GM18873 (cell line): ENCODE results near the gene FBXO2.

ENCODE experiments used
- ATAC-seq: cut with Tn5 transposase; IDR thresholded peaks from one replicate; pipeline ENCODE4 v1.9.1; 2021; ENCODE audit warnings: mild to moderate bottlenecking, moderate library complexity, moderate number of reproducible peaks; ENCODE audit not compliant: unreplicated experiment, low FRiP score

Gene FBXO2

DNA sequence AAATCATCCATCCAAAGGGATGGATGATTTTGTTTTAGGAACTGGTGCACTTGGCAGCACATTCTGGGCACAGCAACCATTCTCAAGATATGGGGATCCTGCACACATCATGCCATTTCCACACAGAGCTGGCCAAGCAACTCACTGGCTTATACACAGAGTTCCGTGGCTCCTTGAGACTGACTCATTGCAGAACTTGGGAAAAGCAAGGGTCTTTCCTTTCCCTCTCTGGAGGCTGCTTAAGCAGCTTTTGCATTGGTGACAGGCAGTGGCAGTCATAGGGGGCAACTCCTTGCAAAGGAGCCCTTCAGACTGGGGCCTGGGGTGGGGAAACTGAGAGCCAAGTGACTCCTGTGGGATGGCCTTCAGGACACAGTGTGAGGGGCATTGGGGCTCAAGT, 28.6 kb upstream of the FBXO2 start:
- no peak for ATAC-seq

DNA sequence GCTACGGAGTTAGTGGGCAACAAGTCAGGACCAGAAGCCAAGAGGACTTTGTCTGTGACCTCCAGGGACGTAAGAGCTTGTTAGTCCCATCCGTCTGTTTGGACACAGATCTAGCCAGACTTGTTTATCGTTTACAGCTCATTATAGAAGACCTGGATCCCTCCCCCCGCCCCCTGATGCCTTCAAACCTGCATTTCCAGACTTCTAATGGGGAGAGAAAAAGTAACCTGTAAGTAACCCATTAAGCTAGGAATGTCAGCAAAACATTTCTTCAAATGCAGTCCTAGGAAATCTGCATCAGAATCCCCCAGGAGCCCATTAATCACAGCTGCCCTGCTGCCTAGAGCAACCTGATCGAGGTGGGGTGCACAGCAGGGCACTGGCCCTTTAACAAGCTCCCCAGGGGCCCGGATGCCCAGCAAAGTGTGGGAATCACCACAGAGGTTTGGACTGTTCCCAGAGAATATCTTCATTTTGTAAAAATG, 28.1 kb upstream of the FBXO2 start:
- ATAC-seq: no peak

DNA sequence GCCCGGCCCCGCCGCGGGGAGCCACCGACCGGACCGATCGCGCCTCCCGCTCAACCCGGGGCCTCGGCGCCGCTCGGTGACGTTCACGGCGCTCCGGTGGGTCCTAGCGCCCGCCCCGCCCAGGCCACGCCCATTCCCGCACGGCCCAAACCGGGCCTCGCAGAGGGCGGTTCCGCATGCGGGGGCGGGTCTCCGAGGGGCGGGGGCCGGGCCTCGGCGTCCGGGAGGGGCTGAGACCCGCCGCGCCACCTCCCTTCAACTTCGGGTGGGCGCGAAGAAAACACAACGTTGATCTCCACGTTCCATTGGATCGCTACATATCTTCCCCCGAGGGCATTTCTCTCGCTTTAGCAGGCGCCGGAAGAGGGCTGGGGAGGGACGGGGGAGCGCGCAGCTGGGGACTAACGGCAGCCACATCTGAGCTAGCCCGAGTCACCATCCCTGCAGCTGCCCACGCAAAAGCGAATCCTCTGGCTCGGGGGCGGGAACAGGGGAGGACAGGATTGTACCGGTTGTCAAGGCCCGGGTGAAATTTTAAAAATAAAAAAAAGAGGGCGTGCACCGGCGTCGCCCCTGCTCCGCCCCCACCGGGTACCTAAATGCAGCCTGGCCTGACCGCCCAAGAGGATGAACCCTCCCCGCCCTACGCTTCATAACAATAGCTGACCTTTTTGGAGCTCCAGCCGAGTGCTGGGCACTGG, 27.0 kb upstream of the FBXO2 start, which contains the start of gene MAD2L2:
TSS of gene MAD2L2 (minus strand) at position 78 of the 701 bp plus-strand sequence. CDS start 547 bp downstream, outside the sequence.
- ATAC-seq: peak; percentile 59

DNA sequence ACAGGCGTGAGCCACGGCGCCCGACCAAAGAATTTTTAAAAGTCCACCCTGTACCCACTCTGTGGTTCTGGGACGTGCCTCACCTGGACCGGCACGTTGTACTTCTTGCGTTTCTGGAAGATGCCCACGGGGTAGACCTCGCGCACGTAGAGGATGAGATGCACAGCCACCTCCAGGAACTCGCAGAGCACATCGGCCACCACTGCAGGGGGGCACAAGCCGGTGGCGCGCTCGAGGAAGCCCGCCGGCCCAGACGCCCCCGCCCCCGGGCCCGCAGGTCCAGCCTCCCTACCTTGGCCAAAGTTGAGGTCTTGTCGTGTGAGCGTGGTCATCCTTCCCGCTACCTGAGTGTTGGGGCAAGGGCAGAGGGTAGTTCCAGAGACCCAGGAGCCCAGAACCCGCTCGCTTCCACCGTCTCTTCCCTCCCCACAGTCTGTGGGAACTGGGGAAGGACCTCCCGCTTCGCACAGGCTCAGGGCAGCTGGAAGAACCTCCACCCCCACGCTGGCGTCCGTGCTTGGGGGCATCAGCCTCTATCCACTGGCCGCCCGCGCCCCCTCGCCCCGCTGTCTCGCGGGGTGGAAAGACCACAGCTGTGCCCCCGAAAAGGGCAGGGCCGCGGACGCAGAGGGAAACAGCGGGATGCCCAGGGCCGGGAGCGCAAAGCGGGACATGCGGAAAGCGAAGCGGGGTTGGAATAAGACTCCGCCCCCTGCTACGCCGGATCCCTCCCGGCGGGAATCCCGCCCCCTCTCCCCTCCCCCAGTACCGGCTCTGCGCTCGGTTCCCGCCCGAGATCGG, 26.2 kb upstream of the FBXO2 start:
- peak; percentile 15 for ATAC-seq

DNA sequence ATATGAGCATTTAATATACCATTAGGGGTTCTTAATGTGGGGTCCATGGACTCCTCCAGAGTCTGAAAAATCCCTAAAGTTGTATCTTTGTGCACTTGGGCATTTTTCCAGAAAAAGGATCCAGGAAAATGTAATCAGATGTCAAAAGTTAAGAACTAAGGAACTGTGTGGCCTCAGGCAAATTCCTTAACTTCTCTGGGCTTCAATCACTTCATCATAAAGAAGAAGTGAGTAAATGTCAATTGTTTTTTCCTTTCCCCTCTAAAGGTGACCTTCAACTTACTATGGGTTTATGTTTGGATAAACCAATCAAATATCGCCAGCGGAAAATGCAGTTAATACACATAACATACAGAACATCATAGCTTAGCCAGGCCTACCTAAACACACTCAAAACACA, 24.2 kb upstream of the FBXO2 start:
- ATAC-seq: no peak

DNA sequence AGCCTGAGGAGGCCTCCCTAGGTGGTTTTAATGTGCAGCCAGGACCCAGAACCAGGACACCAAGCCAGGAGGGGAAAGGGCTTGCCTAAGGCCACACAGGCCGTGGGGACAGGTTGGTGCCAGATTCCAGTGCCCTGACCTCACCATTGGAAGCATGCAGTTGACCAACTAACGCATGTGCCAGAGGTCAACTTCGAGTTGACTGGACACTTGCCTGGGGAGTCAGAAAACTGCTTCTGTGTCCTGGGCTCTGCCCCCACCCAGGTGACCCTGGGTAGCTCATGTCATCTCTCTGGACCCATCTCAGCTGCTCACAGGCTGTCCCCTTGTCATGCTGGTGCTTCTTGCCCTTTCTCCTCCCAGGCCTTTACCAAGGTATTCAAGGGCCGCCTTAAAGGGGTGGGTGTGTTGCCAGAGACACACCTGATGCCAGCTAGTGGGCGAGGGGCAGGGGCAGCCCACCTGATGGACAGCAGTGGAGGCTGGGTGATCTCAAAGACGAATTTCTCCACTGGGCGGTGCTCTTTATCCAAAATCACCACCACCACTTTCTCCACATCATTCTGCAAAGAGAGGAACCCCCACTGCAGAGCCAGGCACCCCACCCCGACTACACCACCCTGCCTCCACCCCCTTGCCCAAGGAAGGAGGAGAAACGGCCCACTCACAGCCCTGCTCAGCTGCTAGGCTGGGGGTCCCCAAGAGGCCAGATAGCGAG, 22.3 kb upstream of the FBXO2 start:
- no peak for ATAC-seq

DNA sequence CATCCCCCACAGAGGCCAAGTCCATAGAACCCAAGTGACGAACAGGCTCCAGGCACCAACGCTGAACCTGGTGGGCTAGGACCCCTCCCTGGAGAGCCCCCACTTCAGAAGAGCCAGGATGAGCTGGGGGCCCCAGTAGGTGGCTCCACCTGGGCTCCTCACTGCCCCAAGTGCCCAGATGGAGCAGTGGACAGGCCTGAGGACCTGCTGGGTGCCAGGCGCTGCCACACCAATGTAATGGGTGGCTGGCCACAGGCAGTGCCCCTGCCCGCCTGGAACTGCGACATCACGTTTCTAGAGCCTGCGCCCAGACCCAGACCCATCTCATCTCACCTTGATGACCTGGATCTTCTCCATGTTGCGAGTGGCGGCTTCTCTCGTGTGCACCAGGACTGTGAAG, 21.1 kb upstream of the FBXO2 start:
- ATAC-seq: no peak

DNA sequence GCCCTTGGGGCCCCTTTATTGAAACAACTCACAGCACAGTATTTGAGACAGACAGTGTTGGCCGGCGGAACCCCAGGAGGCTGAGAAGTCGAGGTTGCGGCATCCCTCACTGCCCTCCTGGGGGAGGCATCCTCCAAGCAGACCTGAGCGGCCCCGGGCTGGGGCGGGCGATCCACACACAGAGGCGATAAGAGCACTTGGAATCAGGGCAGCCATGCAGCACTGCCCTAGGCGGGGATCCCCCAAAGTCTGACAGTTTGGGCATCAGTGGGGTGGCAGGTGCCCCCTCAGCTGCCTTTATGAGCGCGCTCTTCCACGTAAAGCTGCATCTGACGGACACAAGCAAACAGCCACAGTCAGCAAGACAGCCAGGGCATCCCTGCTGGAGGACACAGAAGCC, 20.3 kb upstream of the FBXO2 start:
- no peak for ATAC-seq

DNA sequence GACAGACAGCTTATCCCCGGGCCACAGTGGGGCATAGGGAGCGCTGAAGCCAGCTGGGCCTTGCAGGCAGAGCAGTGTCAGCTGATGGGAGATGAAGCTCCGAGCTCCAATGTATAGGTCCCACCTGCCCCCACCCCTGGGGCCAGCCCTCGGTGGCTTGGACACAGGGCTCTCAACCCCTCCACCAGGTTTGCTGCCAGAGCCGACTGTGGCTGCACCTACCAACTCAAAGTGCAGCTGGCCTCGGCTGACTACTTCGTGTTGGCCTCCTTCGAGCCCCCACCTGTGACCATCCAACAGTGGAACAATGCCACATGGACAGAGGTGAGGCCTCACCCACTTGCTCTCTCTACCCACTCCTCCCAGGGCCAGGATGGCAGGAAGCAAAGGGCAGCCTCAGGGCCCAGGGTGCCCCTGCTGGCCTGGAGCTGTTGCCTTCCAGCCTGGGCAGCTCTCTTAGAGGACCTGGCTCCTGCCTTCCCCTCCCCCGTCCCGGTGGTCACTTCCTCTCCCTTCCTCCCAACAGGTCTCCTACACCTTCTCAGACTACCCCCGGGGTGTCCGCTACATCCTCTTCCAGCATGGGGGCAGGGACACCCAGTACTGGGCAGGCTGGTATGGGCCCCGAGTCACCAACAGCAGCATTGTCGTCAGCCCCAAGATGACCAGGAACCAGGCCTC, 19.0 kb upstream of the FBXO2 start:
- ATAC-seq: no peak

DNA sequence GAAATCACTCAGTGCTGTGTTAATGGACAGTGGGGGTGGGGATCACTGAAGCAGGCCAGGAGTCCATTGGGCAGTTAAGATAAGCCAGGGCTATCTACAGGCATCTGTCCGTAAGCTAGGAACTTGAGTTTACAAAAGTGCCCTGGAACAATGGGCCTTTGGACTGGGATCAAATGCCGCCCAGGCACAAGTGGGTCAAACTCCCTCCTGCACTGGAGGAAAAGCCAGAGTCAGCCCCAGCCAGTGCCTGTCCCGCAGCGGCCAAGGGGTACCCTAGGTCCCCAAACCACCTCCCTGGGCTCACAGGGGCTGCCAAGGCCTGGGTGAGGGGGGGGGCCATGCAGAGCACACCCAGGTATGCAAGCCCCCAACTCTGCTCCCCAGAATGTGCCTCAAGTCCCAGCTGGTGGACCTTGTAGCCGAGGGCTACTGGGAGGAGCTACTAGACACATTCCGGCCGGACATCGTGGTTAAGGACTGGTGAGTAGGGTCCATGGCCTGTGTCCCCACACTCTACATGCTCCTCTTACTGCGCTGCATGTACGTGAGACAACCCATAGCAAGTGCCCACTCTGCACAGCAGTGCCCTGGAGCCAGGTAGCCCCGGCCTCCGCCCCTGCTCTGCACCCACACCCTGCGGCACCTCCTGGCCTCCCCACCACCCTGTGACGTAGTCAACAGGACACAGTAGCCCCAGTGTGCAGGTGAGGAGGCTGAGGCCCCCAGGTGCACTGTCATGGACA, 17.5 kb upstream of the FBXO2 start:
- no peak for ATAC-seq

DNA sequence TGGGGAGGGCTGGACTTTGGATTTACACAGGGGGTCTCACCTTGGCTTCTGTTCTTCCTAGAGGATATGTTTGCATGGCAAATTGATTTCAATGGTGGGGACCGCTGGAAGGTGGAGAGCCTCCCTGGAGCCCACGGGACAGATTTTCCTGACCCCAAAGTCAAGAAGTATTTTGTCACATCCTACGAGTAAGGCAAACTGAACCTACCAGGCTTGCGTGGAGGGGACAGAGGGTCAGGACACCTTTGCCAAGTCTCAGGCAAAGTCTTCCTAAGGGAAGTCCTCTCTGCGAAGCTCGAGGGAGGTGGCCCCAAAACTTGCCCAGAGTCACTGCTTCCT, 16.9 kb upstream of the FBXO2 start:
- ATAC-seq: no peak

DNA sequence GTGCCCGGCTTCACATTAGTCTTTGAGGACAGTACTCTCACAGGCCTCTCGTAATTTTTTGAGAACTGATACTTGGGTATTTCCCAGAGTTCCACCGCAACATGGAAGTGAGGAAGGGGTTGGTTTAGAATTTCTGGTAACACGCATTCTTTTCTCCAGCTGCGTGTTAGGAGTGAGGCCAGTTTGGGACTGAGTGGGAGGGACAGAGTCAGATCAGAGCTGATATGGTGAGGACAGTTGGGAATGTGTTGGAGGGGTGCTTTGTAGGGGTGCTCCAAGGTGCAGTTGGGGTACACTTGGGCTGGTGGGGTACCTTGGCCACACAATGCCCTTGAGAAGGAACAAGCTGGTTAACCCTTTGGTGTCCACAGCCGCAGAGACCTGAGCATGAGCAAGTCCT, 16.5 kb upstream of the FBXO2 start:
- ATAC-seq: no peak

DNA sequence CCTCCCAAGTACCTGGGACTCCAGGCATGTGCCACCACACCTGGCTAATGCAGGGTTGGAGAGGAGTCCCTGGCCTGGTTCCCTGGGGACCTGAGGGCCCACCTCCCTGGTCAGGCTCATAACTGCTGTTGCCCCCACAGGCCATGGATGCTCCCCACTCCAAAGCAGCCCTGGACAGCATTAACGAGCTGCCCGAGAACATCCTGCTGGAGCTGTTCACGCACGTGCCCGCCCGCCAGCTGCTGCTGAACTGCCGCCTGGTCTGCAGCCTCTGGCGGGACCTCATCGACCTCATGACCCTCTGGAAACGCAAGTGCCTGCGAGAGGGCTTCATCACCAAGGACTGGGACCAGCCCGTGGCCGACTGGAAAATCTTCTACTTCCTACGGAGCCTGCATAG, 14.3 kb upstream of the FBXO2 start:
- ATAC-seq: no peak

DNA sequence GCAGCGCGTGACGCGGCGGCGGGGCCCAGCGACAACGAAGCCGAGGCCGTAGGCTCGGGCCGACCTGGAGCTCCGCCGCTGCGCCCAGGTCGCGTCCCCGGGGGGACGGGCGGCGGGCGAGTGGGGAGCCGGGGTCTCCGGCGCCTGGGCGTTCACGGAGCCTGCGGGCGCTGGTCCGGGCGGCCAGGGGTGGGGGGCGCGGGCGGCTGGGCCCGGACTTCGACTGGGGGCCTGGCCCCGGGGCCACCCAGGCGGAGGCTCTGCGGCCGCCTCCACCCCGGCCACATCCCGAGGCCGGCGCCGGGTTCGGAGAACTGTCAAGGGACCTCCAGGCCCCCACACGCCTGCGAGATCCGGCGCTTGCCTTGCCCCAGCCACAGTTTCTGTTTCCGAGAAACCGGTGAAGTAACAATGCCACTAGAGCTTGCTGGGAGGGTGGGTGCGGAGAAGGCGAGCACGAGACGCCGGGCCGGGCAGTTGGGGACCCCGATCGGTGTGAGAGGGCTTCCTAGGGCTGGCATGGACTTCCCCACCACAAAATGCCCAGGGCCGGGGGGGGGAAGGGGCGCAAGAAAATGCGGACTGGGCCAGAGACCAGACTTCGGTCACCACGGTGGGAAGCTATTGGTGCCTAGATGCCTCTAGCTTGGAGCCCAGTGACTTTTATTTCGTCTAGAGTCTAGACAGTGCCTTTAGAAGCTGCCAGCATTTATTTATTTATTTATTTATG, 10.3 kb upstream of the FBXO2 start:
- ATAC-seq: peak; percentile 27

DNA sequence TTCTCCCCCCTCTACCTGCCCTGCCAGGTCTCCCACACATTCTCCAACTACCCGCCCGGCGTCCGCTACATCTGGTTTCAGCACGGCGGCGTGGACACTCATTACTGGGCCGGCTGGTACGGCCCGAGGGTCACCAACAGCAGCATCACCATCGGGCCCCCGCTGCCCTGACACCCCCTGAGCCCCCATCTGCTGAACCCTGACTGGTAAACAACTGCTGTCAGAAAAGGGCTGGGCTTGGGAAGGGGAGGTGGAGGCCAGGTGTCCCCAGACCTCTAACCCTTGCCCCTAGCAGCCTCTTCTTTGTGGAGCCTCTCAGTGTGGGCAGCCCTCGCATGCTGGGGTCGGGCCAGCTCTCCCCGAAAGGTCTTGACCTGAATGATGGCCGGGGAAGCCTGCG, 6.9 kb upstream of the FBXO2 start:
- ATAC-seq: no peak

DNA sequence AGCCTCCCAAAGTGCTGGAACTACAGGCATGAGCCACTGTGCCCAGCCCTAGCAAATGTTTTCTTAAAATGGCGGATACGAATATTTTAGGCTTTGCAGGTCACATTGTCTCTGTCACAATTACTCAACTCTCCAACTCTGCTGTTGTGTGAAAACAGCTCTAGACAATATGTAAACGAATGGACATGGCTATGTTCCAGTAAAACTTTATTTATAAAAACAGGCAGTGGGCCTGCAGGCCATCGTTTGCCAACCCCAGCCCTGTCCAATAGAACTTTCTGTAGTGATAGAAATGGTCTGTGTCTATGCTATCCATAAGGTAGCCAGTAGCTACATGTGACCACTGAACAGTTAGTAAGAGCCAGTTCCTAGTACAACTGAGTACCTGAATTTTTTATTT, 5.5 kb upstream of the FBXO2 start:
- ATAC-seq: no peak

DNA sequence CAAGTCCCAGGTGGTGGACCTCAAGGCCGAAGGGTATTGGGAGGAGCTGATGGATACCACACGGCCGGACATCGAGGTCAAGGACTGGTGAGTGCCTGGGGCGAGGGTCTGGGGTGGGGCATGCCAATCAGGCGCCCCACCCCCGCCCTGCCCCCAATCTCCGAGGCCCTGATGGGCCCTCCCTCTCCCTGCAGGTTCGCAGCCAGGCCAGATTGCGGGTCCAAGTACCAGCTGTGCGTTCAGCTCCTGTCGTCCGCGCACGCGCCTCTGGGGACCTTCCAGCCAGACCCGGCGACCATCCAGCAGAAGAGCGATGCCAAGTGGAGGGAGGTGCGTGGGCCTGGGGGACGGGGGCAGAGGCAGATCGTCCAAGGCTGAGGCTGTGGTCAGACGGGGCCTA, 4.3 kb upstream of the FBXO2 start:
- no peak for ATAC-seq

DNA sequence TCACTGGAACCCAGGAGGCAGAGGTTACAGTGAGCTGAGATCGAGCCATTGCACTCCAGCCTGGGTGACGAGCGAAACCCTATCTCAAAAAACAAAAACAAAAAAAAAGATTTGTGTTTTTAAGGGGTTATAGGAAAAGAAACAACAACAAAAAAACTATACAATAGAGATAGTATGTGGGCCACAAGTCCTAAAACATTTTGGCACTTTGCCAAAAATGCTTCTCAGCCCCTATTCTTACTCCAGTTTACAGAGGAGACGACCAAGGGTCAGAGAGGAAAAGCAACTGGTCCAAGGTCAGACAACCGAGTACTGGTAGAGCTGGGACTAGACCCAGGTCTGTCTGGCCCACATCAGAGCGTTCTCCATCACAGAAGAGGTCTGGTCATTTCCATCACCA, 3.4 kb upstream of the FBXO2 start:
- ATAC-seq: no peak
